Upper lobe of left lung (tissue), 6 donors: Measurements from ENCODE around the gene ALG9. TPM values are rescaled to one million over a fixed set of nuclear protein-coding genes. Genes with fewer than 3 reads are reported as not detected.
A peak's percentile ranks its signal among the peaks of the same experiment; 100 is the strongest.

Experiments
- ATAC-seq, 2 donors: fragments of 200-7000 bp; cut with Tn5 transposase; one replicate each; pipeline ENCODE4 v1.9.1; 2022; ENCODE audit warnings: mild to moderate bottlenecking in 2 of 2, moderate library complexity in 2 of 2; ENCODE audit not compliant: low FRiP score in 2 of 2
- DNase-seq, 2 donors: peaks; one replicate each; pipeline ENCODE4 v3.0.0-alpha.2; 2019 to 2020
- H3K27ac ChIP-seq, 4 donors: fragments of 200-600 bp; sonication (generic); one replicate each; pipeline ENCODE4 v1.5.1; 2016 to 2019
- H3K27me3 ChIP-seq, 4 donors: fragments of 200-600 bp; sonication (generic); one replicate each; pipeline ENCODE4 v1.5.1; 2017 to 2019
- H3K36me3 ChIP-seq, 4 donors: fragments of 200-600 bp; sonication (generic); one replicate each; pipeline ENCODE4 v1.5.1; 2016 to 2019
- H3K4me1 ChIP-seq, 4 donors: fragments of 200-600 bp; sonication (generic); one replicate each; pipeline ENCODE4 v1.5.1; 2018 to 2019
- H3K4me3 ChIP-seq, 4 donors: fragments of 200-600 bp; sonication (generic); one replicate each; pipeline ENCODE4 v1.5.1; 2017 to 2019; ENCODE audit warnings: mild to moderate bottlenecking in 2 of 4, moderate library complexity in 1 of 4
- H3K9me3 ChIP-seq, 4 donors: fragments of 200-600 bp; sonication (generic); one replicate each; pipeline ENCODE4 v1.5.1; 2018 to 2019
- EP300 ChIP-seq, 4 donors: sonication (generic); formaldehyde crosslinking; IDR thresholded peaks; one replicate each; pipeline ENCODE4 v1.5.1; 2017; ENCODE audit warnings: antibody characterized with exemption in 4 of 4, control low read depth in 2 of 4
- POLR2A ChIP-seq, 4 donors: fragments of 450-650 bp; IDR thresholded peaks; one replicate each; pipeline ENCODE4 v1.5.1; 2016 to 2017; ENCODE audit warnings: antibody characterized with exemption in 4 of 4, mild to moderate bottlenecking in 2 of 4
- POLR2AphosphoS5 ChIP-seq, 2 donors: sonication (generic); formaldehyde crosslinking; IDR thresholded peaks; one replicate each; pipeline ENCODE4 v1.5.1; 2017; ENCODE audit warnings: antibody characterized with exemption in 2 of 2
- WGBS, 2 donors: methylation state at CpG; one replicate each; pipeline ENCODE4 v1.1.5; 2017 to 2018; 5-methylcytosine and 5-hydroxymethylcytosine counted together
- total RNA-seq, 6 donors: library from RNA; depleted of rRNA in 4 of 6; stranded (reverse); fragments of >200 nt in 4 of 6; gene quantifications; one replicate each; pipeline versions ENCODE4 v1.1.0 to v1.2.1, GENCODE V29; 2016 to 2021
- TF ChIP-seq, protein P1 (sequence below), 6 experiments: fragments of 450-650 bp in 4 of 6; fragments of 200-600 bp in 2 of 6; sonication (generic) in 2 of 6; IDR thresholded peaks; one replicate each; pipeline ENCODE4 v1.5.1; 2016 to 2019; ENCODE audit warnings: antibody characterized with exemption in 6 of 6
- donor health status: DM: no; HTN: no; CAD: no; lungs with moderate emphysema.
- donor health status: DM: no; HTN: yes; CAD: no; lungs with severe emphysema.

Gene ALG9
- total RNA-seq, 6 donors from 2014 or later = 15.7 to 34.8 (median 20.9) TPM

DNA sequence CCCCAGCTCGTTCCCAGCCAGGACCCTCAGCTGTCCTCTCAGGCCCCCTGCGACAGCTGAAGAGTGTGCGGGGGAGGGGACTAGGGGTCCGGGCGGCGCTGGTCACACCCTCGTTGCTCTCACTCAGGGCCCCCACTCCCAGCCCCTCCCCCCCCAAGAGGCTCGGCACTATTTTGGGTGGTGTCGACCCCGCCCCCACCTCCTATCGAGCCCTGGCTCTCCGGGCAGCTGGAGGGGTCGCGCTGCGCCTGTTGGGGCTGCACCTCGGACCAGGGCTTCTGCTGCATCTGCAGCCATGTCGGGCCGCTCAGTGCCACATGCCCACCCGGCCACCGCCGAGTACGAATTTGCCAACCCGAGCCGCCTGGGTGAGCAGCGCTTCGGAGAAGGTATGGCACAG, 41.2 kb upstream of the ALG9 start, which contains the start of gene HSPB2:
HSPB2 (plus strand) TSS at position 200 of the 400 bp plus-strand sequence; CDS start at position 296, 96 bp downstream.
- H3K27ac ChIP-seq = peak within 1 kb of the TSS; percentile 75 to 88 (median 85)
- no peaks in the 10 kb centered on the region for H3K9me3 ChIP-seq
- H3K36me3 ChIP-seq = no peaks in the 10 kb centered on the region
- no peak for TF ChIP-seq POLR2A (IDR thresholded peaks at IDR 0.05)
- TF ChIP-seq EP300 (IDR thresholded peaks at IDR 0.05) = no peak
- TF ChIP-seq, protein P1, sequence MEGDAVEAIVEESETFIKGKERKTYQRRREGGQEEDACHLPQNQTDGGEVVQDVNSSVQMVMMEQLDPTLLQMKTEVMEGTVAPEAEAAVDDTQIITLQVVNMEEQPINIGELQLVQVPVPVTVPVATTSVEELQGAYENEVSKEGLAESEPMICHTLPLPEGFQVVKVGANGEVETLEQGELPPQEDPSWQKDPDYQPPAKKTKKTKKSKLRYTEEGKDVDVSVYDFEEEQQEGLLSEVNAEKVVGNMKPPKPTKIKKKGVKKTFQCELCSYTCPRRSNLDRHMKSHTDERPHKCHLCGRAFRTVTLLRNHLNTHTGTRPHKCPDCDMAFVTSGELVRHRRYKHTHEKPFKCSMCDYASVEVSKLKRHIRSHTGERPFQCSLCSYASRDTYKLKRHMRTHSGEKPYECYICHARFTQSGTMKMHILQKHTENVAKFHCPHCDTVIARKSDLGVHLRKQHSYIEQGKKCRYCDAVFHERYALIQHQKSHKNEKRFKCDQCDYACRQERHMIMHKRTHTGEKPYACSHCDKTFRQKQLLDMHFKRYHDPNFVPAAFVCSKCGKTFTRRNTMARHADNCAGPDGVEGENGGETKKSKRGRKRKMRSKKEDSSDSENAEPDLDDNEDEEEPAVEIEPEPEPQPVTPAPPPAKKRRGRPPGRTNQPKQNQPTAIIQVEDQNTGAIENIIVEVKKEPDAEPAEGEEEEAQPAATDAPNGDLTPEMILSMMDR (IDR thresholded peaks at IDR 0.05) = no peak
- no peak for TF ChIP-seq POLR2AphosphoS5 (IDR thresholded peaks at IDR 0.05)
- ATAC-seq = peak in 1 of 2 donors; percentile 17
- H3K4me3 ChIP-seq = peak within 1 kb of the TSS; percentile 20 to 53 (median 46)
- peak in 1 of 2 donors; percentile 76 for DNase-seq
- H3K27me3 ChIP-seq = peaks cover 0 to 4% (median 0%) of the 10 kb centered on the region in 4 donors
- H3K4me1 ChIP-seq = peaks cover 0 to 14% (median 7%) of the 10 kb centered on the region in 4 donors
- WGBS, 2 donors = 8 to 10% methylated on average over 13 to 23 of the region's 26 CpGs

DNA sequence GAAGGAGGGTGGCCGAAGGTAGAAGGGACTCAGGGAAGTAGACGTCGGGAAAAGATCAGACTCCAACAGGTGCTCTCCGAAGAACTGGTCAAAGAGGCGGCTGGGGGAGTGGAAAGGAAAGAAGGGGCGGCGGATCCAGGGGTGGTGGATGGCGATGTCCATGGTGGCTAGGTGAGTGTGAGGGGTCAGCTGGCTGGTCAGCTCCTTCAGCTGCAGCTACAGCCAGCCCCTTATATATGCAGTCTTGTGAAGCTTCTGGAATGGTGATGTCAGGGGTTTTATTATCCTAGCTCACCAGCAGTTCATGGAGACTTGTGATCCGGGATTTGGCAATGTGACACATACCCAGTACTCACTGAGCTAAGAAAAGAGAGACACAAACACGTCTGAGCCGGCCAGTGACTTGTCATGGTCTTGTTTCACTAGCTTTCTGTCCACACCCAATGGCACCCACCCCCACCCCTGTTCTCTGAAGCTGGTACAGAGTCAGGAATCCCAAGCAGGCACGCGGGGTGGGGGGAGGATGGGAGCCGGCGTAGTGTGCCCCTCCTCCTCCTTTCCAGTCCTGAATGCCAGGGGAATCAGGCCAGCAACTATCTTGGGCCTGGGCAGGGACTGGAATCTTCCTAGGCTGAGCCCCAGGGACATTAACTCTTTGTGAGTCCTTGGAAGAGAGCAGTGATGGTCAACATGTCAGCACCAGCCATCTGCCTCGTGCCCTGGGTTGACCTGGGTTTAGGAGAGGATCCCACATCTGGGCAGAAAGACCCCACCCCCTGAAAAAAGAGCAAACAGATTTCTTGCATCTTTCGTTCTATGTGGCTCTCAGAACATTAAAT, 40.4 kb upstream of the ALG9 start, which contains the start of gene CRYAB:
CRYAB (minus strand) TSS at position 208 of the 839 bp plus-strand sequence; CDS start at position 162, 46 bp downstream.
- Histone ChIP-seq H3K27ac (peak within 1 kb of the TSS; percentile 75 to 88 (median 85)), H3K4me1 (peaks cover 0 to 14% (median 7%) of the 10 kb centered on the region in 4 donors), H3K4me3 (peak within 1 kb of the TSS; percentile 19 to 53 (median 46)), H3K27me3 (peaks cover 0 to 4% (median 0%) of the 10 kb centered on the region in 4 donors), H3K36me3 (no peaks in the 10 kb centered on the region), H3K9me3 (no peaks in the 10 kb centered on the region)
- WGBS, 2 donors = 44 to 47% methylated on average over 15 to 17 of the region's 17 CpGs
- peak in 1 of 4 donors; percentile 13 for TF ChIP-seq POLR2A (IDR thresholded peaks at IDR 0.05)
- TF ChIP-seq POLR2AphosphoS5 (IDR thresholded peaks at IDR 0.05) = peak; percentile 47 to 64
- no peak for TF ChIP-seq EP300 (IDR thresholded peaks at IDR 0.05)
- TF ChIP-seq, protein P1 (IDR thresholded peaks at IDR 0.05) = no peak
- DNase-seq (peak; percentile 64 to 75), ATAC-seq (peak; percentile 75 to 84)

- ATAC-seq = no peak
- Histone ChIP-seq H3K27ac (peak overlapping the region; percentile 75 to 88 (median 85)), H3K9me3 (no peaks in the 10 kb centered on the region), H3K27me3 (peaks cover 0 to 4% (median 0%) of the 10 kb centered on the region in 4 donors), H3K36me3 (no peaks in the 10 kb centered on the region), H3K4me1 (peaks cover 0 to 14% (median 7%) of the 10 kb centered on the region in 4 donors), H3K4me3 (peak overlapping the region in 3 of 4 donors; percentile 6 to 53 (median 52))
- 52 to 62% methylated on average over 9 of the region's 9 CpGs for WGBS, 2 donors
- no peak for DNase-seq
- TF ChIP-seq POLR2A (IDR thresholded peaks at IDR 0.05) (no peak), EP300 (IDR thresholded peaks at IDR 0.05) (no peak), POLR2AphosphoS5 (IDR thresholded peaks at IDR 0.05) (no peak)
- TF ChIP-seq, protein P1 (IDR thresholded peaks at IDR 0.05) = no peak
Observed at GRCh38 chr11:111910676-111911562, 39.5 kb upstream of the ALG9 start.

GRCh38 chr11:111909378-111909777, 38.0 kb upstream of the ALG9 start:
- ATAC-seq = no peak
- Histone ChIP-seq H3K4me1 (peaks cover 0 to 14% (median 7%) of the 10 kb centered on the region in 4 donors), H3K36me3 (no peaks in the 10 kb centered on the region), H3K27me3 (peaks cover 0 to 4% (median 0%) of the 10 kb centered on the region in 4 donors), H3K4me3 (peak overlapping the region in 1 of 4 donors; percentile 53), H3K27ac (no peak overlapping the region), H3K9me3 (no peaks in the 10 kb centered on the region)
- DNase-seq = no peak
- TF ChIP-seq EP300 (IDR thresholded peaks at IDR 0.05) = no peak
- TF ChIP-seq, protein P1 (IDR thresholded peaks at IDR 0.05) = no peak
- no peak for TF ChIP-seq POLR2A (IDR thresholded peaks at IDR 0.05)
- TF ChIP-seq POLR2AphosphoS5 (IDR thresholded peaks at IDR 0.05) = no peak
- 75 to 76% methylated on average over 5 of the region's 5 CpGs for WGBS, 2 donors
